Activated CD4-positive, alpha-beta T cell treated with anti-CD3 and anti-CD28 coated beads, Interleukin-2, amount 50 U/mL, for 1 hour (primary cell): ENCODE data around the gene IDH3B.

Experiments used
- DNase-seq: peaks from one replicate; pipeline ENCODE4 v3.0.0-alpha.2; 2020

IDH3B gene

DNA sequence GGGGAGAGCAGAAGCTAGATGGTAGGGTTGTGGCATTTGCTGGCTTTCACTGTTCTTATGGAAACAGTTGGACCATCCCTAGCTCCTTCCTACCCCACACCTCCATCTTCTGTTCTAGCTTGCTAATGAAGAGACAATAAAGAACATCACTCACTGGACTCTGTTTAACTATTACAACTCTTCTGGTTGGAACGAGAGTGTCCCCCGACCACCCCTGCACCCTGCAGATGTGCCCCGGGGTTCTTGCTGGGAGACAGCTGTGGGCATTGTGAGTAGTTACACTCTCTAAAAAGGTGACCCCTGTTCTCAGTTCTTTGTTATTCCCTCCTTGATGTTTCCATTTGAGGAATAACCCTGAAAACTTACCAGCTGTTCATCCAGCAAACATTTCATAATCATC is 51.9 kb downstream of the IDH3B start:
- no peak for DNase-seq

DNA sequence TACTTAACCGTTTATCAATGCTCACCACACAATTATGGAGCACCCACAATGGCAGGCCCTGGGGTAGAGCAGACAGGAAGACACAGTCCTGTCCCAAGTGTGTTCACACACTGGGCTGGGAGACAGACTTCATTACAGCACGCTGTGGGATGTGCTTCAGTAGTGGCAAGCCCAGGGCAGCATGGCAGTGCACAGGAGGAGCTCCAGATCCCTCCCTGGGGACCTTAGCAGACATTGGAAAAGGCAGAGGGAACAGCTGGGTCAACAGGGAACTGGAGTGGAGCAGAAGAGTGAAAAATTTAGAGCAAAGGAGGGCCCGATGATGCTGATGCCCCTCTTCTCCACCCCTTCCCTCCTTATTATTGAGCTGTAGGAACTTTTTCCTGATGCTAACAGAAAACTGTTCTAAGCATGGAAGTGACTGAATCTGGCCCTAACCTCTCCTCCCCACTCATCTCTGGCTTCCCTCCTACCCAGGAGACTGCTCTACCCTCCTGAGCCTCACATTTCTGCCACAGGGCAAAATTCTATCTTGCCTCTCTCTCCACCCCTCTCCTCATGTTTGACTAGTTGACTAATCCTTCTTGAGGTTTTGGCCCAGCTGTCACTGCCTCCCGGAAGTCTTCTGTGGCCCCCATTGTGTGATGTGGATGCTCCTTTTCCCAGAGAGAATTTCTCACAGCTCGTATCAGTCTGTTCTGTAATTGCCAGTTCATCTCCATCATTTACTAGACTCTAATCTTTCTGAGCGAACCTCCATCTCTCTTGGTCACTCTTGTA is 52.9 kb downstream of the IDH3B start:
- DNase-seq, result no peak

DNA sequence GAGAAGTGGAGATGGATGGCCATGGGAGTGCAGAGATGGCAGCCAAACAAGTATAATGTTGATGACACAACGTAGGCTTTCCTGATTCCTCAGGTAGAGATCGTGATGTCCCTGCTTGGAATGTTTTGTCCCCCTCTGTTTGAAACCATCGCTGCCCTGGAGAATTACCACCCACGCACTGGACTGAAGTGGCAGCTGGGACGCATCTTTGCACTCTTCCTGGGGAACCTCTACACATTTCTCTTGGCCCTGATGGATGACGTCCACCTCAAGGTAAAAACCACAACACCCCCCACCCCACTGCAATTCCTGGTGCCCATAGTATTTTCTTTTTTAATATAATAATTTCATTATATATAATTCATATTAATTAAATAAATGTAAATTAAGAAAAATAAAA is 53.7 kb downstream of the IDH3B start:
- DNase-seq, result no peak
